NOMO-1 treated with DMSO at 0.1 percent for 48 hours (cell line): Measurements from ENCODE around the gene S100A16.
A peak's percentile ranks its signal among the peaks of the same experiment; 100 is the strongest.

Experiments
- DNase-seq: peaks from one replicate; lab custom pipeline; 2025; ENCODE audit not compliant: unreplicated experiment; lab: John Stamatoyannopoulos, UW

S100A16 gene

GRCh38 chr1:153638261-153638660 is 25.3 kb upstream of the S100A16 start:
- no peak for DNase-seq

GRCh38 chr1:153636312-153636711 is 23.4 kb upstream of the S100A16 start:
- no peak for DNase-seq

- no peak for DNase-seq
Observed at GRCh38 chr1:153635872-153636271, 22.9 kb upstream of the S100A16 start.

GRCh38 chr1:153633754-153634665 is 21.1 kb upstream of the S100A16 start, which contains the start of gene CHTOP:
CHTOP (plus strand) TSS chr1:153634066; CDS start chr1:153636589, 2,523 bp downstream.
- DNase-seq, result peak; percentile 94

- no peak for DNase-seq
Observed at GRCh38 chr1:153633161-153633753, 20.3 kb upstream of the S100A16 start.

- DNase-seq, result no peak
Observed at GRCh38 chr1:153631047-153632022, 18.4 kb upstream of the S100A16 start.

- DNase-seq, result no peak
Observed at GRCh38 chr1:153630384-153630783, 17.4 kb upstream of the S100A16 start.

- no peak for DNase-seq
Observed at GRCh38 chr1:153629971-153630370, 17.0 kb upstream of the S100A16 start.

- DNase-seq, result no peak
Observed at GRCh38 chr1:153629343-153629665, 16.4 kb upstream of the S100A16 start.

- no peak for DNase-seq
Observed at GRCh38 chr1:153628638-153629342, 15.9 kb upstream of the S100A16 start.

- DNase-seq, result no peak
Observed at GRCh38 chr1:153627715-153628626, 15.0 kb upstream of the S100A16 start, which contains the start of gene S100A1. S100A1 (plus strand) TSS chr1:153628434; CDS start chr1:153630522, 2,088 bp downstream.

GRCh38 chr1:153626904-153627714 is 14.2 kb upstream of the S100A16 start, which contains the start of gene S100A13:
S100A13 (minus strand) TSS chr1:153627505; CDS start chr1:153626472, 1,033 bp downstream.
- DNase-seq, result no peak

- DNase-seq, result no peak
Observed at GRCh38 chr1:153626477-153626903, 13.6 kb upstream of the S100A16 start.

- DNase-seq, result no peak
Observed at GRCh38 chr1:153624965-153625611, 12.2 kb upstream of the S100A16 start.

GRCh38 chr1:153623101-153623500 is 10.2 kb upstream of the S100A16 start:
- peak; percentile 55 for DNase-seq

GRCh38 chr1:153619171-153619570 is 6.2 kb upstream of the S100A16 start:
- no peak for DNase-seq

GRCh38 chr1:153617663-153618062 is 4.7 kb upstream of the S100A16 start:
- no peak for DNase-seq

- no peak for DNase-seq
Observed at GRCh38 chr1:153616917-153617311, 4.0 kb upstream of the S100A16 start.
